CD4-positive, CD25-positive, alpha-beta regulatory T cell (primary cell): ENCODE results near the gene MRPL44. TPM values are rescaled to one million over a fixed set of nuclear protein-coding genes. Genes with fewer than 3 reads are reported as not detected.

Experiments used
- ATAC-seq, 2 donors: fragments of 150-1000 bp; cut with Tn5 transposase; one replicate each; pipeline ENCODE4 v1.10.0; 2021; ENCODE audit warnings: low read depth in 2 of 2, moderate number of reproducible peaks in 2 of 2, moderate library complexity in 1 of 2
- DNase-seq, 3 donors: peaks; one replicate each; pipeline versions ENCODE4 v3.0.0 to v3.0.0-alpha.2; 2012 to 2022; ENCODE audit warnings: mixed read lengths in 1 of 3
- H3K27ac ChIP-seq: one replicate; pipeline ENCODE4 v1.7.0; 2013; ENCODE audit warnings: mild to moderate bottlenecking, low read length; ENCODE audit not compliant: insufficient read depth, poor library complexity, severe bottlenecking
- H3K27me3 ChIP-seq: one replicate; pipeline ENCODE4 v1.7.0; 2013; ENCODE audit warnings: low read length; ENCODE audit not compliant: control insufficient read depth, insufficient read depth
- H3K36me3 ChIP-seq: one replicate; pipeline ENCODE4 v1.7.0; 2013; ENCODE audit warnings: mild to moderate bottlenecking, low read length, moderate library complexity; ENCODE audit not compliant: control insufficient read depth, insufficient read depth
- H3K4me1 ChIP-seq: 2 replicates; pipeline ENCODE4 v1.7.0; 2013; ENCODE audit warnings: mild to moderate bottlenecking, low read length; ENCODE audit not compliant: insufficient read depth, control insufficient read depth, poor library complexity, severe bottlenecking
- H3K4me3 ChIP-seq: one replicate; pipeline ENCODE4 v1.7.0; 2013; ENCODE audit warnings: low read depth, mild to moderate bottlenecking, low read length, moderate library complexity
- H3K9me3 ChIP-seq, 2 experiments: 1 replicate in 1 of 2; 2 replicates in 1 of 2; pipeline ENCODE4 v1.7.0; 2013; ENCODE audit warnings: low read length in 2 of 2, mild to moderate bottlenecking in 1 of 2, moderate library complexity in 1 of 2; ENCODE audit not compliant: control insufficient read depth in 2 of 2
- H3K27ac Mint-ChIP-seq, 3 donors: one replicate each; pipeline ENCODE4 v1.8.0; 2020 to 2022; ENCODE audit warnings: mild to moderate bottlenecking in 3 of 3, mixed read lengths in 3 of 3, moderate library complexity in 2 of 3
- H3K27me3 Mint-ChIP-seq: one replicate; pipeline ENCODE4 v1.8.0; 2022; ENCODE audit warnings: mild to moderate bottlenecking, mixed read lengths
- H3K36me3 Mint-ChIP-seq: one replicate; pipeline ENCODE4 v1.8.0; 2020; ENCODE audit warnings: mixed read lengths
- H3K4me1 Mint-ChIP-seq, 4 donors: one replicate each; pipeline ENCODE4 v1.8.0; 2020 to 2022; ENCODE audit warnings: mixed read lengths in 4 of 4, mild to moderate bottlenecking in 1 of 4
- H3K4me3 Mint-ChIP-seq, 4 donors: one replicate each; pipeline ENCODE4 v1.8.0; 2020 to 2022; ENCODE audit warnings: mild to moderate bottlenecking in 4 of 4, mixed read lengths in 4 of 4, moderate library complexity in 3 of 4
- H3K9me3 Mint-ChIP-seq, 7 donors: one replicate each; pipeline ENCODE4 v1.8.0; 2020 to 2022; ENCODE audit warnings: mixed read lengths in 7 of 7, mild to moderate bottlenecking in 3 of 7, moderate library complexity in 2 of 7
- polyA plus RNA-seq, 4 donors: library from polyadenylated mRNA; unstranded; fragments of 300-500 nt; fragmentation: Illumina TruSeq; gene quantifications; one replicate each; pipeline ENCODE4 v1.2.3, GENCODE V29; 2021
- total RNA-seq: library from RNA; stranded (reverse); gene quantifications from one replicate; pipeline ENCODE4 v1.2.3, GENCODE V29; 2022

MRPL44 gene
- total and polyA plus RNA-seq, 5 donors from 2014 or later = 27.4 to 46.5 (median 38.4) TPM

DNA sequence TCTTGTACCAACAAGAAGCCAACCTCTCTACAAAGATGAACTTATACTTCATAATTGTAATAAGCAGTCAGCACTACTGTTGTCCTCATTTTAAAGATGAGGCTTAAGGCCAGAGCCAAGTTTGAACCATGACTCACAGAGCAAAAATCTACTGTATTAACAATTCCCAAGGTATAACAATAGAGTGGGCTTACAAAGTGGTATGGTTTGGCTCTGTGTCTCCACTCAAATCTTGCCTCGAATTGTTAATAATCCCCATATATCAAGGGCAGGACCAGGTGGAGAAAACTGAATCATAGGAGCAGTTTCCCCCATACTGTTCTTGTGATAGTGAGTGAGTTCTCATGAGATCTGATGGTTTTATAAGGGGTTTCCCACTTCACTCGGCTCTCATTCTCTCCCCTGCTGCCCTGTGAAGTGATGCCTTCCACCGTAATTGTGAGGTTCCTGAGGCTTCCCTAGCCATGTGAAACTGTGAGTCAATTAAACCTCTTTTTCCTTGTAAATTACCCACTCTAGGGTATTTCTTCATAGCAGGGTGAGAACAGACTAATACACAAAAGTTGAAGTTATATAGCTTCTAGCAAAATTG lies 19.5 kb downstream of the MRPL44 start:
- H3K36me3 ChIP-seq = no peaks in the 10 kb centered on the region
- H3K27ac Mint-ChIP-seq = no peak overlapping the region
- H3K9me3 ChIP-seq = no peaks in the 10 kb centered on the region
- H3K4me3 Mint-ChIP-seq = no peak overlapping the region
- no peaks in the 10 kb centered on the region for H3K4me1 ChIP-seq
- H3K27ac ChIP-seq = no peak overlapping the region
- no peaks in the 10 kb centered on the region for H3K4me1 Mint-ChIP-seq
- no peaks in the 10 kb centered on the region for H3K36me3 Mint-ChIP-seq
- H3K4me3 ChIP-seq = no peak overlapping the region
- ATAC-seq (no peak), DNase-seq (no peak)
- peaks cover 4% of the 10 kb centered on the region for H3K27me3 Mint-ChIP-seq
- no peaks in the 10 kb centered on the region for H3K9me3 Mint-ChIP-seq
- no peaks in the 10 kb centered on the region for H3K27me3 ChIP-seq

DNA sequence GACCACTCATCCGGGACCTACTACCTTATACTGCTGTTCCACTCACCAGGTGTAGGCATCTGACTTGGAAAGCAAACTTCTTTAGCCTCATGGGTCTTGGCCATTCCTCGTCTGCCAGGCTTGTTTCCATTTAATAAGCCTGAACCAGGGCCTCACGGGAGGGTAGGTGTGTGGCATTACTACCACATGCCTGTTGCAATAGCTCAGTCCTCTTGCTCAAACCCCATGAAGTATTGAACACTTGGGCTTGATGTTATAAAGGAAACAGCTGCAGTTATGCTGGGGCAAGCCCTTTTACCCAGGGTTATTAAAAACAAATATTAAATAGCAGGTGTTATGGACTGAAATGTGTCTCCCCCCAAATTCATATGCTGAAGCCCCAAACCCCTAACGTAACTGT lies 21.2 kb downstream of the MRPL44 start:
- Histone ChIP-seq H3K9me3 (no peaks in the 10 kb centered on the region), H3K4me3 (no peak overlapping the region), H3K36me3 (no peaks in the 10 kb centered on the region), H3K4me1 (no peaks in the 10 kb centered on the region), H3K27me3 (no peaks in the 10 kb centered on the region), H3K27ac (no peak overlapping the region)
- no peaks in the 10 kb centered on the region for H3K36me3 Mint-ChIP-seq
- ATAC-seq (no peak), DNase-seq (no peak)
- H3K4me3 Mint-ChIP-seq = no peak overlapping the region
- H3K27ac Mint-ChIP-seq = no peak overlapping the region
- peaks cover 4% of the 10 kb centered on the region for H3K27me3 Mint-ChIP-seq
- no peaks in the 10 kb centered on the region for H3K9me3 Mint-ChIP-seq
- H3K4me1 Mint-ChIP-seq = no peaks in the 10 kb centered on the region

DNA sequence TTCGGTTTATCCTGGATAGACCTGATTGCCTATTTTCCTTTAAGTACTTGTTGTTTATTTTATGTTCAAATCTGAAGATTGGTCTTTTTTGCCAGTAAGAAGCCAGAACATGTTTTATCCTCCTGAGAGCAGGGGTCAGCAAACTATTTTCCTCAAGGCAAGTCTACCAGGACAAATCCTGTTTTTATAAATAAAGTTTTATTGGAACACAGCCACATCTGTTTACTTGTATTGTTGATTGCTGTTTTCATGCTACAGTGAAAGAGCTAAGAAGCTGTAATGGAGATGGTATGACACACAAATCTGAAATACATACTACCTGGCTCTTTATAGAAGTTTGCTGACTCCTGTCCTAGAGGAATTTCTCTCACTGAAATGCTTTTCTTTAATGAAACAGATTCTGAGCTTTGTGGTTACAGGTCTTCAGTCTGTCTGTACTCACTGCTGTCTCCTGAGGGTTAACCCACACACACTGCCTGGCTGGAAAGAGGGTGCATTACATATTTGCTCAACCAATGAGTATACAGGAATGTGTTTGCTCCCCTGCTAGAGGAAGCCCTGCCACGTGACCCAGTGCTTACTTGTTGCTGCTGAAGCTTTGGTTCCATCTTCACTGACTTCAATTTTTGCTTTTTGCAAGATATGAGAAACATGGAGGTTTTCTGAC lies 22.6 kb downstream of the MRPL44 start:
- DNase-seq (no peak), ATAC-seq (no peak)
- Histone ChIP-seq H3K9me3 (no peaks in the 10 kb centered on the region), H3K4me1 (no peaks in the 10 kb centered on the region), H3K4me3 (no peak overlapping the region), H3K36me3 (no peaks in the 10 kb centered on the region), H3K27ac (no peak overlapping the region), H3K27me3 (no peaks in the 10 kb centered on the region)
- H3K4me1 Mint-ChIP-seq = no peaks in the 10 kb centered on the region
- H3K9me3 Mint-ChIP-seq = no peaks in the 10 kb centered on the region
- peaks cover 7% of the 10 kb centered on the region for H3K27me3 Mint-ChIP-seq
- no peak overlapping the region for H3K4me3 Mint-ChIP-seq
- H3K27ac Mint-ChIP-seq = no peak overlapping the region
- H3K36me3 Mint-ChIP-seq = no peaks in the 10 kb centered on the region

DNA sequence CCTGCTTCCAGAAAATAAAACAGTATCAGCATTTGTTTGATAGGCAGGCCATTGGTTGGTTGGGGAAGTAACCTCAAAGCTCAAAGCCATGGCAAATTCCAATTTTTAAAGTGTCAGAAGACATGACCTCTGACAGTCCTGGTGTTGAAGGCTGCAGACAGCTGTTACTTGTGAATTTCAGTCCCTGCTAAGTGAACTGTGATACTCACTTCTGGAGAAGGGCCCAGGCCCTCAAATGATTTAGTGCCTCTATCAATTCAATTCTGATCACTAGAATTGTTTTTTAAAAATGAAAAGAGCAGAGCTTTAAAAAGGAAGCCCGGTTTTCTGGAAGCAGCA lies 23.1 kb downstream of the MRPL44 start:
- Histone ChIP-seq H3K9me3 (no peaks in the 10 kb centered on the region), H3K4me1 (no peaks in the 10 kb centered on the region), H3K36me3 (no peaks in the 10 kb centered on the region), H3K4me3 (no peak overlapping the region), H3K27ac (no peak overlapping the region), H3K27me3 (no peaks in the 10 kb centered on the region)
- Mint-ChIP-seq H3K9me3 (no peaks in the 10 kb centered on the region), H3K27ac (no peak overlapping the region), H3K4me3 (no peak overlapping the region), H3K27me3 (peaks cover 10% of the 10 kb centered on the region), H3K36me3 (no peaks in the 10 kb centered on the region), H3K4me1 (no peaks in the 10 kb centered on the region)
- DNase-seq (no peak), ATAC-seq (no peak)

- DNase-seq (no peak), ATAC-seq (no peak)
- no peak overlapping the region for H3K27ac Mint-ChIP-seq
- Histone ChIP-seq H3K4me1 (no peaks in the 10 kb centered on the region), H3K4me3 (no peak overlapping the region), H3K9me3 (no peaks in the 10 kb centered on the region), H3K36me3 (no peaks in the 10 kb centered on the region), H3K27me3 (peaks cover 3% of the 10 kb centered on the region), H3K27ac (no peak overlapping the region)
- H3K4me3 Mint-ChIP-seq = no peak overlapping the region
- H3K4me1 Mint-ChIP-seq = no peaks in the 10 kb centered on the region
- H3K36me3 Mint-ChIP-seq = no peaks in the 10 kb centered on the region
- peaks cover 11% of the 10 kb centered on the region for H3K27me3 Mint-ChIP-seq
- H3K9me3 Mint-ChIP-seq = no peaks in the 10 kb centered on the region
Observed at GRCh38 chr2:223980803-223981202, 23.5 kb downstream of the MRPL44 start.

DNA sequence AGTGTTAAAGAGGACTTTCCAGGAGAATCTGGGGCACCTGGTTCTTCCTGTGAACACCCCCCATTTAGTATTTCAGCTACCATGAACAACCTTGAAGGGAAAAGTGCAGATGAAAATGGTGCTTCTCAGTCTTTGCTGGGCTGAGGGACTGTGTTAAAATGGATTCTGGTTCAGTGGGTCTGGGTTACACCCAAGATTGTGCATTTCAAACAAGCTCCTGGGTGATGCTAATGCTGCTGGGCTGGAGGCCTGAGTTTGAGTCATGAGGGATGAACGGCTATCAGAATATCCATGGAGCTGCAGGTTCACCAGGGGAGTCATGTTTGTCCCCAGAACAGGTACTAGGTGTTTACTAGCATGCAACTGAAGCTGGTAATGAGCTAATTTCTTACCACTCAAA lies 24.0 kb downstream of the MRPL44 start:
- H3K36me3 Mint-ChIP-seq = no peaks in the 10 kb centered on the region
- DNase-seq = no peak
- ATAC-seq = no peak

DNA sequence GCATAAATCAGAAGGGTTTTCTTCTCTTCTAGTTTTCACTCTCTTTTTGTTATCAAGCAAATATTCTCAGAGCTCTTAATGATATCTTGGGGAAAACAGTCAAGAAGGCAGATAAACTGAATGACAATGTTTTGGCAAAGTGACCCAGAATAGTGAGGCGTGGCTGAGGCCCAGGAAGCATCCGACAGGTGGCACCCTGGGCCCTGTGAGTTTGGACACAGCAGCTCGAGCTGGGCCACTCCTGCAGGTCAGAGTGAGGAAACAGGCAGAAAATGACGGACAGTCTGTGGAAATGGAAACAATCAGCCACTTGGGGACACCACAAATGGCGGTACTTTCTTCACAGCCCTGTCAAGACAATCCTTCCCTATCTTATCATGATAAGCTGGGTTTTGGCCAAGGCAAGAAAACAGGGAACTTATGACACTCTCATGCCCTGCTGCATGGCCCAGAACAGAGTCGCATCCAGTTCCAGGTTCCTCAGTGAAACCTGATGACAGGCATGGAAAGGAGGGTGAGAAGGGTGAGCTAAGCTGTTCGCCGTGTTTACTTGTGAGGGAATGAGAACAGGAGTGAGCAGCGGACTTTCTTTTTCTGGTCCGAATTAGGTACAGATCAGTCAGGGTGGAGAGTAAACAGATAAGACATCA lies 32.1 kb downstream of the MRPL44 start:
- peaks cover 15% of the 10 kb centered on the region for H3K27me3 Mint-ChIP-seq
- Histone ChIP-seq H3K9me3 (no peaks in the 10 kb centered on the region), H3K4me3 (no peak overlapping the region), H3K36me3 (no peaks in the 10 kb centered on the region), H3K27me3 (peaks cover 8% of the 10 kb centered on the region), H3K4me1 (no peaks in the 10 kb centered on the region), H3K27ac (no peak overlapping the region)
- no peak overlapping the region for H3K27ac Mint-ChIP-seq
- H3K4me1 Mint-ChIP-seq = no peaks in the 10 kb centered on the region
- H3K9me3 Mint-ChIP-seq = no peaks in the 10 kb centered on the region
- DNase-seq = no peak
- H3K36me3 Mint-ChIP-seq = no peaks in the 10 kb centered on the region
- no peak overlapping the region for H3K4me3 Mint-ChIP-seq
- no peak for ATAC-seq

More for the DNA sequence above, 24.0 kb downstream of the MRPL44 start:
- no peaks in the 10 kb centered on the region for H3K4me1 ChIP-seq
- no peaks in the 10 kb centered on the region for H3K4me1 Mint-ChIP-seq
- peaks cover 11% of the 10 kb centered on the region for H3K27me3 Mint-ChIP-seq
- H3K27me3 ChIP-seq = peaks cover 6% of the 10 kb centered on the region
- no peak overlapping the region for H3K4me3 ChIP-seq
- H3K9me3 ChIP-seq = no peaks in the 10 kb centered on the region
- no peak overlapping the region for H3K27ac Mint-ChIP-seq
- H3K9me3 Mint-ChIP-seq = no peaks in the 10 kb centered on the region
- H3K4me3 Mint-ChIP-seq = no peak overlapping the region
- no peaks in the 10 kb centered on the region for H3K36me3 ChIP-seq
- H3K27ac ChIP-seq = no peak overlapping the region

- Mint-ChIP-seq H3K4me3 (no peak overlapping the region), H3K9me3 (no peaks in the 10 kb centered on the region), H3K27ac (no peak overlapping the region), H3K27me3 (peaks cover 11% of the 10 kb centered on the region), H3K4me1 (no peaks in the 10 kb centered on the region), H3K36me3 (no peaks in the 10 kb centered on the region)
- H3K27me3 ChIP-seq = peaks cover 8% of the 10 kb centered on the region
- H3K27ac ChIP-seq = no peak overlapping the region
- ATAC-seq (no peak), DNase-seq (no peak)
- H3K4me1 ChIP-seq = no peaks in the 10 kb centered on the region
- H3K36me3 ChIP-seq = no peaks in the 10 kb centered on the region
- H3K9me3 ChIP-seq = no peaks in the 10 kb centered on the region
- no peak overlapping the region for H3K4me3 ChIP-seq
Observed at GRCh38 chr2:223989856-223990232, 32.6 kb downstream of the MRPL44 start.
